ENCODE results near the gene ADAMTS9.

The ADAMTS9 gene

GRCh38 chr3:64473466-64473865 is 214.3 kb downstream of the ADAMTS9 start:
- no peak for DNase-seq

GRCh38 chr3:64470436-64470835 is 217.4 kb downstream of the ADAMTS9 start:
- DNase-seq, result no peak

- DNase-seq, result no peak
Observed at GRCh38 chr3:64467255-64467944, 220.4 kb downstream of the ADAMTS9 start.

Data from DMS79 (cell line).